Neuronal stem cell (in vitro differentiated cells): ENCODE results near the gene CFAP251.

ENCODE experiments used
- DNase-seq: peaks from one replicate; pipeline ENCODE4 v3.0.0-alpha.2; 2013; ENCODE audit warnings: low spot score
- H2AFZ ChIP-seq: one replicate; pipeline ENCODE4 v1.6.1; 2013; ENCODE audit warnings: mild to moderate bottlenecking, low read length, inconsistent platforms
- H2AK5ac ChIP-seq: 2 replicates; pipeline ENCODE4 v1.6.1; 2013; ENCODE audit warnings: low read depth, mild to moderate bottlenecking, inconsistent platforms, low read length, moderate library complexity, mixed read lengths
- H2BK120ac ChIP-seq: 2 replicates; pipeline ENCODE4 v1.6.1; 2013; ENCODE audit warnings: low read depth, mild to moderate bottlenecking, inconsistent platforms, low read length, moderate library complexity, mixed read lengths
- H2BK12ac ChIP-seq: one replicate; pipeline ENCODE4 v1.6.1; 2013; ENCODE audit warnings: low read length, inconsistent platforms
- H2BK15ac ChIP-seq: 2 replicates; pipeline ENCODE4 v1.6.1; 2013; ENCODE audit warnings: mild to moderate bottlenecking, low read length, inconsistent platforms, mixed read lengths
- H2BK5ac ChIP-seq: one replicate; pipeline ENCODE4 v1.6.1; 2013; ENCODE audit warnings: inconsistent platforms, mild to moderate bottlenecking, low read length, moderate library complexity
- H3K14ac ChIP-seq: one replicate; pipeline ENCODE4 v1.6.1; 2013; ENCODE audit warnings: low read length, inconsistent platforms
- H3K18ac ChIP-seq: 2 replicates; pipeline ENCODE4 v1.6.1; 2013; ENCODE audit warnings: low read length, inconsistent platforms
- H3K23ac ChIP-seq: 2 replicates; pipeline ENCODE4 v1.6.1; 2013; ENCODE audit warnings: low read depth, mild to moderate bottlenecking, mixed read lengths, low read length, inconsistent platforms; ENCODE audit not compliant: poor library complexity
- H3K27ac ChIP-seq: replicated peaks from 3 replicates; pipeline ENCODE4 v1.5.1; 2013; ENCODE audit warnings: low read length, inconsistent platforms
- H3K27me3 ChIP-seq, 3 experiments: 2 replicates each; pipeline ENCODE4 v1.6.1; 2013; ENCODE audit warnings: low read length in 3 of 3, mild to moderate bottlenecking in 2 of 3, inconsistent platforms in 1 of 3, low read depth in 1 of 3, mixed read lengths in 1 of 3, moderate library complexity in 1 of 3; ENCODE audit not compliant: control insufficient read depth in 3 of 3, insufficient read depth in 3 of 3
- H3K36me3 ChIP-seq, 2 donors: replicated peaks in 1 of 2; 2 replicates each; pipeline ENCODE4 v1.6.1; 2013; ENCODE audit warnings: low read length in 2 of 2; ENCODE audit not compliant: control insufficient read depth in 2 of 2, insufficient read depth in 2 of 2
- H3K4ac ChIP-seq: 2 replicates; pipeline ENCODE4 v1.6.1; 2013; ENCODE audit warnings: inconsistent platforms, mild to moderate bottlenecking, low read length, moderate library complexity
- H3K4me1 ChIP-seq, 2 donors: 1 replicate in 1 of 2; 2 replicates in 1 of 2; pipeline ENCODE4 v1.6.1; 2013; ENCODE audit warnings: low read length in 2 of 2, low read depth in 1 of 2; ENCODE audit not compliant: control insufficient read depth in 2 of 2, insufficient read depth in 1 of 2
- H3K4me2 ChIP-seq: one replicate; pipeline ENCODE4 v1.6.1; 2013; ENCODE audit warnings: mild to moderate bottlenecking, low read length, inconsistent platforms; ENCODE audit not compliant: insufficient read depth, poor library complexity, severe bottlenecking
- H3K4me3 ChIP-seq, 2 donors: 2 replicates each; pipeline ENCODE4 v1.5.1; 2013; ENCODE audit warnings: low read length in 2 of 2, mild to moderate bottlenecking in 2 of 2, inconsistent platforms in 1 of 2, moderate library complexity in 1 of 2
- H3K79me1 ChIP-seq: one replicate; pipeline ENCODE4 v1.6.1; 2013; ENCODE audit warnings: low read depth, mild to moderate bottlenecking, inconsistent platforms, low read length, moderate library complexity
- H3K9ac ChIP-seq: one replicate; pipeline ENCODE4 v1.6.1; 2013; ENCODE audit warnings: mild to moderate bottlenecking, low read depth, low read length, inconsistent platforms; ENCODE audit not compliant: poor library complexity
- H3K9me3 ChIP-seq, 2 donors: replicated peaks in 1 of 2; 2 replicates each; pipeline versions ENCODE3 to v1.6.1; 2013; ENCODE audit warnings: low read length in 2 of 2, mild to moderate bottlenecking in 2 of 2, inconsistent platforms in 1 of 2, low read depth in 1 of 2, mixed read lengths in 1 of 2, moderate library complexity in 1 of 2; ENCODE audit not compliant: control insufficient read depth in 2 of 2, insufficient read depth in 1 of 2
- H4K8ac ChIP-seq: one replicate; pipeline ENCODE4 v1.6.1; 2013; ENCODE audit warnings: low read depth, mild to moderate bottlenecking, inconsistent platforms, low read length, moderate library complexity
- H4K91ac ChIP-seq: one replicate; pipeline ENCODE4 v1.6.1; 2013; ENCODE audit warnings: low read length, low read depth, mild to moderate bottlenecking, inconsistent platforms; ENCODE audit not compliant: poor library complexity
- whole genome bisulfite sequencing, 2 donors: extraction: QIAGEN DNeasy Blood & Tissue Kit; methylation state at CpG; one replicate each; pipeline ENCODE4 v1.1.7; 2013; ENCODE audit warnings: missing lambda C conversion rate in 2 of 2, mixed read lengths in 1 of 2; ENCODE audit not compliant: insufficient read length in 2 of 2, insufficient replicate concordance in 1 of 2; ENCODE audit errors: extremely low coverage in 2 of 2; 5-methylcytosine and 5-hydroxymethylcytosine counted together

Gene CFAP251

DNA sequence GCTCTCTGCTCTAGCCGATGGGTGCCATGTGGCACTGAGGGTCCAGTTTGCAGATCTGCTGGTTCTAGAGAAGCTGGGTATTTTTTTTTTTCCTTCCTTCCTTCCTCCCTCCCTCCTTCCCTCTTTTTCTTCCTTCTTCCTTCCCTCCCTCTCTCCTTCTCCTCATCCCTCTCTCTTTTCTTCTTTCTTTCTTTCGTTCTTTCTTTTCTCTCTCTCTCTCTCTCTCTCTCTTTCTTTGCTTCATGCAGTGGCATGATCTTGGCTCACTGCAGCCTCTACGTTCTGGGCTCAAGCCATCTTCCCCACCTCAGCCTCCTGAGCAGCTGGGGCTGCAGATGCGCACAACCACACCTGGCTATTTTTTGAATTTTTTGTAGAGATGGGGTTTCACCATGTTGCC is 100.5 kb downstream of the CFAP251 start:
- H2BK15ac ChIP-seq = no peak overlapping the region
- no peak overlapping the region for H2AFZ ChIP-seq
- no peak overlapping the region for H2BK12ac ChIP-seq
- H3K9me3 ChIP-seq = peaks cover 4 to 8% of the 10 kb centered on the region in 2 donors
- no peak overlapping the region for H3K23ac ChIP-seq
- no peak overlapping the region for H3K18ac ChIP-seq
- no peak overlapping the region for H3K4ac ChIP-seq
- H2BK5ac ChIP-seq = no peak overlapping the region
- no peak overlapping the region for H4K91ac ChIP-seq
- no CpG with 5 or more reads among the region's 4 CpGs for WGBS, 2 donors
- peaks cover 9% of the 10 kb centered on the region for H3K79me1 ChIP-seq
- no peak overlapping the region for H2BK120ac ChIP-seq
- no peaks in the 10 kb centered on the region for H3K27me3 ChIP-seq
- peaks cover 3 to 5% of the 10 kb centered on the region in 2 donors for H3K4me1 ChIP-seq
- H2AK5ac ChIP-seq = no peak overlapping the region
- no peak for DNase-seq
- no peak overlapping the region for H3K4me3 ChIP-seq
- no peak overlapping the region for H3K9ac ChIP-seq
- no peak overlapping the region for H3K4me2 ChIP-seq
- no peak overlapping the region for H3K14ac ChIP-seq
- H4K8ac ChIP-seq = no peak overlapping the region
- H3K27ac ChIP-seq = no peak overlapping the region
- no peaks in the 10 kb centered on the region for H3K36me3 ChIP-seq

DNA sequence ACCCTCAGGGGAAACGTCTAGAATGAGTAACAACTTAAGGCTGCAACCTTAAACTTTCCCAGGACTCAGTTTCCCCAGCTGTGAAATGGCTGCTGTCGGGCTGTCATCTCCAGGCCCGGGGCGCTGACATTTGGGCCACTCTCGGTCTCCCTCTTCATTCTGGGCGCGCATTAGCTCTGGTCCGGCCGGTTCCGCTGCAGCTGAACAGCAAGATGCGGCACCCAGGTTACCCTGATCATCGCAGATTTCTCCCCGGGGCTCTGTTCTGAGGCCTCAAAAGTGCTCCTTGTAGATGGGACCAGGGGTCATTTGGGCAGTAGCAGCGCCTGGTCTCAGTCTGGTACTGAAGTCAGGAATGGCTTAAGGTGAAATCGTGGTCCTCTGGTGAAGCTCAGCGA is 102.4 kb downstream of the CFAP251 start:
- Histone ChIP-seq H3K4ac (no peak overlapping the region), H3K18ac (peak overlapping the region; percentile 27), H2AK5ac (no peak overlapping the region), H3K4me3 (peak overlapping the region in 1 of 2 donors; percentile 86), H3K14ac (no peak overlapping the region), H2BK5ac (peak overlapping the region; percentile 82), H3K27ac (no peak overlapping the region), H3K4me2 (peak overlapping the region; percentile 93), H4K91ac (no peak overlapping the region), H4K8ac (no peak overlapping the region), H3K4me1 (peaks cover 5 to 6% of the 10 kb centered on the region in 2 donors), H3K27me3 (no peaks in the 10 kb centered on the region), H3K23ac (no peak overlapping the region), H3K9ac (peak overlapping the region; percentile 98), H3K79me1 (peaks cover 9% of the 10 kb centered on the region), H3K36me3 (peaks cover 0 to 2% of the 10 kb centered on the region in 2 donors), H2BK15ac (peak overlapping the region; percentile 97), H2AFZ (peak overlapping the region; percentile 94), H2BK120ac (no peak overlapping the region), H2BK12ac (no peak overlapping the region), H3K9me3 (peaks cover 4 to 8% of the 10 kb centered on the region in 2 donors)
- no CpG with 5 or more reads among the region's 16 CpGs for WGBS, 2 donors
- no peak for DNase-seq

DNA sequence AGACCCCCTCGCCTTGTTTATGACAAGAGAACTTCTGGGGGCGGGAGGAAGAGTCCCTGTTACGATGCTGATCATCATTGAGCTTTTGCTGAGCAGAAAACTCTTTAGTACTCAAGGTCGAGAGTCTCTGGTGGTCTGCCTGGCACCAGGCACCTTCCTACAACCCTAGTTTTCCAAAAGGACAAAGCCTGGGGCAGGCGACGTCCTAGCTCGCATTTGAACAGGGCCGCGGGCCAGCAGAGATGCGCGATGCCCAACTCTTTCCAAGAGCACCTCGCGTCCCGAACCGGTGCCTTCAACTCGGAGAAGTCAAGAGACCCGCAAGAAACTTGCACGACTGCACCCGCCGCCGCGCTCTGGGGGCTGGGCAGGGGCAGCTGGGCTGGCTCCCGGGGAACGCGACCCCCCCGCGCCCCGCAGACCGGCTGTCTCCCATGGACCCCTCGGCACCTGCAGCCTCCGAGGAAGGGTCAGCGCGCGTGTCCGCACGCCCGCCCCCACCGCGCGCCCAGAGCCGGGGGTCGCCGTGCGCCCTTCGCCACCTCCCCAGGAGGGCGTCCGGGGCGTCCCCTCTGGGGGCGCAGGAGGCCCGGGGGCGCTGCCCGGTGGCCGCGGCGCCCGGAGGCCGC is 102.9 kb downstream of the CFAP251 start:
- Histone ChIP-seq H3K23ac (peak overlapping the region; percentile 35), H3K4me2 (peak overlapping the region; percentile 93), H4K8ac (no peak overlapping the region), H2BK12ac (peak overlapping the region; percentile 58), H2BK15ac (peak overlapping the region; percentile 97), H2BK5ac (peak overlapping the region; percentile 82), H2AFZ (peak overlapping the region; percentile 94), H3K9me3 (peaks cover 4 to 8% of the 10 kb centered on the region in 2 donors), H3K27me3 (no peaks in the 10 kb centered on the region), H3K14ac (no peak overlapping the region), H3K27ac (no peak overlapping the region), H4K91ac (no peak overlapping the region), H2BK120ac (peak overlapping the region; percentile 91), H3K4ac (no peak overlapping the region), H3K18ac (peak overlapping the region; percentile 95), H3K4me3 (peak overlapping the region; percentile 86 to 96), H3K4me1 (peaks cover 5 to 6% of the 10 kb centered on the region in 2 donors), H3K36me3 (peaks cover 2% of the 10 kb centered on the region in 2 donors), H3K9ac (peak overlapping the region; percentile 98), H3K79me1 (peaks cover 11% of the 10 kb centered on the region), H2AK5ac (no peak overlapping the region)
- no peak for DNase-seq
- no CpG with 5 or more reads among the region's 57 CpGs for WGBS, 2 donors

DNA sequence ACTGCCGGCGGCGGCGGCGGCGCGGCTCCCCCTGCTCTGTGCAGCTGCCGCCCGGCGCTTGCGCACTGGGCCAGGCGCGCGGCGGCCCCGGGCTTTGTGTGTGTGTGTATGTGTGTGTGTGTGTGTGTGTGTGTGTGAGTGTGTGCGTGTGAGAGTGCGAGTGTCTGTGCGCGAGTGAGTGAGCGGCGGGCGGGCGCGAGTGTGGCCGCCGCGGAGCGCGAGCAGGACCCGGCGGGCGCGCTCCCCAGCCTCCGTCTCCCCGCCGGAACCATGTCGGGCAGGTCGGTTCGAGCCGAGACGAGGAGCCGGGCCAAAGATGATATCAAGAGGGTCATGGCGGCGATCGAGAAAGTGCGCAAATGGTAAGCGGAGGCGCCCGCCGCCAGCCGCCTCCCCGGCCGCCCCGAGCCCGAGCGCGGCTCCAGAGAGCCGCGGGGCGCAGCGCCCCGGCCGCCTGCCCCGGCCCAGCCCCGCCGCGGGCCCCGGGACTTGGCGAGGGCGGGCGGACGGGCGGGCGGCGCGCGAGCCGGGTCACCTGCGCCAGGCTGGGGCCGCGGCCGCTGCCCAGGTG is 103.5 kb downstream of the CFAP251 start, which contains the start of gene BCL7A:
TSS of gene BCL7A (plus strand) at position 63 of the 571 bp plus-strand sequence. CDS start at position 271, 208 bp downstream.
- H2BK120ac ChIP-seq = peak within 1 kb of the TSS; percentile 91
- WGBS, 2 donors = no CpG with 5 or more reads among the region's 83 CpGs

More for the DNA sequence above, 103.5 kb downstream of the CFAP251 start, which contains the start of gene BCL7A:
- Histone ChIP-seq H3K36me3 (peaks cover 2 to 5% of the 10 kb centered on the region in 2 donors), H3K79me1 (peaks cover 16% of the 10 kb centered on the region), H3K4me3 (peak within 1 kb of the TSS; percentile 86 to 96), H2AFZ (peak within 1 kb of the TSS; percentile 94), H2BK15ac (peak within 1 kb of the TSS; percentile 97), H3K4me1 (peaks cover 5 to 6% of the 10 kb centered on the region in 2 donors), H3K14ac (peak within 1 kb of the TSS; percentile 89), H3K18ac (peak within 1 kb of the TSS; percentile 97), H3K23ac (peak within 1 kb of the TSS; percentile 93), H2BK5ac (peak within 1 kb of the TSS; percentile 87), H4K8ac (no peak within 1 kb of the TSS), H3K9ac (peak within 1 kb of the TSS; percentile 98), H3K4me2 (peak within 1 kb of the TSS; percentile 93), H2AK5ac (peak within 1 kb of the TSS; percentile 96), H4K91ac (no peak within 1 kb of the TSS), H3K4ac (no peak within 1 kb of the TSS), H3K27me3 (no peaks in the 10 kb centered on the region), H2BK12ac (peak within 1 kb of the TSS; percentile 84), H3K9me3 (peaks cover 4 to 8% of the 10 kb centered on the region in 2 donors), H3K27ac (peak within 1 kb of the TSS; percentile 63)
- peak; percentile 70 for DNase-seq
